GM06990 (cell line): ENCODE data around the gene SLX9.

Source experiments
- DNase-seq: peaks from one replicate; pipeline ENCODE4 v3.0.0-alpha.2; 2011; ENCODE audit not compliant: insufficient read length; ENCODE audit errors: extremely low read depth
- H3K27me3 ChIP-seq: replicated peaks from 2 replicates; pipeline ENCODE4 v1.6.0; 2011; ENCODE audit warnings: low read length; ENCODE audit not compliant: control insufficient read depth, insufficient read depth
- H3K36me3 ChIP-seq: 2 replicates; pipeline ENCODE4 v1.5.1; 2011; ENCODE audit warnings: low read length; ENCODE audit not compliant: control insufficient read depth, insufficient read depth
- H3K4me3 ChIP-seq: replicated peaks from 2 replicates; pipeline ENCODE4 v1.5.1; 2011; ENCODE audit warnings: low read depth, mild to moderate bottlenecking, control low read depth, low read length
- TF ChIP-seq, protein P1 (sequence below): IDR thresholded peaks from 2 replicates; pipeline ENCODE4 v1.5.1; 2011; ENCODE audit warnings: low read length, control low read depth, mild to moderate bottlenecking, inconsistent platforms; ENCODE audit not compliant: insufficient read depth, poor library complexity, severe bottlenecking

SLX9 gene

DNA sequence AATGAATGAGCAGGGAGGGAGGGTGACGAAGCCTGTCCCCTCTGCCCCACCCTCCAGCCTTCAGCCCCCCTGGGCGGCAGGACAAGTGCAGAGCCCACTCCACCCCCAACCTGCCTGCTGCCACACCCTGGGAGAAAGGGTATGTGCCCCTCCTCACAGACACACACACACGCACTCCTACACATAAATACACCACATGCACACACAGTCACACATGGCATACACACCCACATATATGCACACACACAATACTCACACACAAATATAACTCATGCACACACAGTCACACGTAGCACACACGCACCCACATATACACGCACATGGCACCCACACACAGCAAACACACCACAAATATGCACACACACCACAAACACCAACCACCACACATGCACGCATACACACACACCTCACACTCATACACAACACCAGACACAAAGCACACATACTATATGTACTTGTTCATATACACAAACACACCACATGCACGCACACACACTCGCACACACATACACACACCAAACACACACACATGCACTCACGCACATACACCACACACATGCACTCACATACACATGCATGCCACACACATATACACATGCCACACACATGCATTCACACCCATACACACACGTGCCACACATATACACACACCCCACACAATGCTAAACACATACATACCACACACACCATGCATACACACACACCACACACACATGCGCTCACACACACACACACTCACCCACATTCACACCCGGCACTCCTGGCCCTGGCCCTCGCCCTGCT lies 35.5 kb upstream of the SLX9 start:
- TF ChIP-seq, protein P1, sequence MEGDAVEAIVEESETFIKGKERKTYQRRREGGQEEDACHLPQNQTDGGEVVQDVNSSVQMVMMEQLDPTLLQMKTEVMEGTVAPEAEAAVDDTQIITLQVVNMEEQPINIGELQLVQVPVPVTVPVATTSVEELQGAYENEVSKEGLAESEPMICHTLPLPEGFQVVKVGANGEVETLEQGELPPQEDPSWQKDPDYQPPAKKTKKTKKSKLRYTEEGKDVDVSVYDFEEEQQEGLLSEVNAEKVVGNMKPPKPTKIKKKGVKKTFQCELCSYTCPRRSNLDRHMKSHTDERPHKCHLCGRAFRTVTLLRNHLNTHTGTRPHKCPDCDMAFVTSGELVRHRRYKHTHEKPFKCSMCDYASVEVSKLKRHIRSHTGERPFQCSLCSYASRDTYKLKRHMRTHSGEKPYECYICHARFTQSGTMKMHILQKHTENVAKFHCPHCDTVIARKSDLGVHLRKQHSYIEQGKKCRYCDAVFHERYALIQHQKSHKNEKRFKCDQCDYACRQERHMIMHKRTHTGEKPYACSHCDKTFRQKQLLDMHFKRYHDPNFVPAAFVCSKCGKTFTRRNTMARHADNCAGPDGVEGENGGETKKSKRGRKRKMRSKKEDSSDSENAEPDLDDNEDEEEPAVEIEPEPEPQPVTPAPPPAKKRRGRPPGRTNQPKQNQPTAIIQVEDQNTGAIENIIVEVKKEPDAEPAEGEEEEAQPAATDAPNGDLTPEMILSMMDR = no peak
- Histone ChIP-seq H3K4me3 (no peak overlapping the region), H3K36me3 (peaks cover 55% of the 10 kb centered on the region), H3K27me3 (no peaks in the 10 kb centered on the region)
- no peak for DNase-seq

DNA sequence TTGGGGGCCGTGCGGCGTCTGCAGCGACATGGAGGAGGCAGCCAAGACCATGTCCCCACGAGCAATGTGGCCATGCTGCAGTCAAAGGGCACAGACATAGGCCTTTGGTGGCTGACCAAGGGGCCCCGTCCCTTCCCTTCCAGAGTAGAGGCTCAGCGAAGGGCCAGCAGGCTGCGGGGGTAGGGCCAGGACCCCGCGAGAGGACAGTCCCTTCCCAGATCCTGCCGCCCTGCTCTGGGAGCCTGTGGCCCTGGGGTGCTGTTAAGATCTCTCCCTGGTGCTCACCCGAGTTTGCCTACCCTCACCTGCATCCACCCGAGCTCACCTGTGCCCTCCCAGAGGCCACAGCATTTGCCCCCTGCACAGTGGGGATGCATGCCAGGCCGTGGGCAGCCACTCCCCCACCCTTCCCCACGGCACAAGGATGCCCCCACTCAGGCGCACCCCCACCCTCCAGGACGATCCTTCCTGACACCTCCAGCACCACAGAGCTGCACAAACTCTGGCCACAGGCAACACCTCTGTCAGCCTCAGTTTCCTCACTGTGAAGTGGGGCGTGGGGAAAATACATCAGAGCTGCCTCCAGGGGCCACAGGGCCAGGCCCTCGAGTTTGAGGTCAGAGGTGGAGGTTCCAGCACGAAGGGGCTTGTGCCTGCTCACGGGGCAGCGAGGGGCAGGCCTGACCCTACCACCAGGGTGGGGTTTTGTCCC lies 34.7 kb upstream of the SLX9 start:
- Histone ChIP-seq H3K36me3 (peaks cover 54% of the 10 kb centered on the region), H3K4me3 (no peak overlapping the region), H3K27me3 (no peaks in the 10 kb centered on the region)
- TF ChIP-seq, protein P1 = no peak
- DNase-seq = no peak

DNA sequence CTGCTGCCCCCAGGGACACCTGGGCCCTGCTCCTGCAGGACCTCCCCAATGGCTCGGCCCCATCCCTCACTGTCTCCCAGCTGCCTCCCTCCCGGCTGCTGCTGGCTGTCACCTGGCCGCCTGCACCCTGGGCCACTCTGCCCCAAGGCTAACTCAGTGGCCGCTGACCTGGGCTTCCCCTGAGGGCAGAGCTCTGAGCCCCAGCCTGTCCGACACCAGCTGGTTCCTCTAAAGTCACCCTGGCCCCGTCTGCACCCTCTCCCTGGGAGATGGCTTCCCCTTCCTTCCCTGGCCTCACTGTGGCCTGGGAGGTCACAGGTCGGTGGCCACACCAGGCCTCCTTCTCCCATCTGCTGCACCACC lies 34.1 kb upstream of the SLX9 start:
- Histone ChIP-seq H3K4me3 (no peak overlapping the region), H3K36me3 (peaks cover 55% of the 10 kb centered on the region), H3K27me3 (no peaks in the 10 kb centered on the region)
- DNase-seq = no peak
- TF ChIP-seq, protein P1 = no peak

DNA sequence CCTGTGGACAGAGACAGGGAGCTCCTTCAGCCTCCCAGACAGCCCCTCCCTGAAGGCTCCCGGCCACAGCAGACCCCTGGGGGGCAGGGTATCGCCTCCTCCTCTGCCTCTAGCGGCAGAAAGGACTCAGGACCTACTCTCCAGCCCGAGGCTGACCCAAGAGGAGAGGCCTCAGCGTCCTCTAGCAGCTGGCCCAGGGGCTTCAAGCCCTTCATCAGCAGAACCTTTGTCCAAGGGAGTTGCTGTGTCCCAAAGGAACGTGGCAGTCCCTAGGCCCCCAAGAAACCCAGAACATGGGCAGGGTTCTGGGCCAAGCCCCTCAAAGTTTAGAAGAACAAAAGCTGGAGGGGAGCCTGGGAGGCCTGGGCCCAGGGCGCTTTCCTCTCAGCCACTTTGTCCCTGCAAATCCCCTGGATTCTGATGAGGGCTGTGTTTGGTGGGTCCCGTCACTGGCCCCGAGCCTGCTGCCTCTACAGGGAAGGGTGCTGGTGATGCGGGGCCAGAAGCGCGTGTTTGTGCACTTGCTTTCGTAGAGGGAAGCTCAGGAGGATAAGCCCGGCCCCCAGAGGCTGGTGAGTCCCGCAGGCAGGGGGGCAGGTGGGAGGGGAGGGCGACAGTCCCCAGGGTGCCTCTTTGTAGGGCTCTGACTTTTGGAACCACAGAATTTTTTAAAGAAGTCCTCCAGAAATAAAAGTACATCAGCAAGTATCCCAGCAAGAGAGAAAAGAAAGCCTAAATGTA lies 32.4 kb upstream of the SLX9 start:
- Histone ChIP-seq H3K27me3 (no peaks in the 10 kb centered on the region), H3K36me3 (peaks cover 39% of the 10 kb centered on the region), H3K4me3 (no peak overlapping the region)
- DNase-seq = no peak
- TF ChIP-seq, protein P1 = no peak

DNA sequence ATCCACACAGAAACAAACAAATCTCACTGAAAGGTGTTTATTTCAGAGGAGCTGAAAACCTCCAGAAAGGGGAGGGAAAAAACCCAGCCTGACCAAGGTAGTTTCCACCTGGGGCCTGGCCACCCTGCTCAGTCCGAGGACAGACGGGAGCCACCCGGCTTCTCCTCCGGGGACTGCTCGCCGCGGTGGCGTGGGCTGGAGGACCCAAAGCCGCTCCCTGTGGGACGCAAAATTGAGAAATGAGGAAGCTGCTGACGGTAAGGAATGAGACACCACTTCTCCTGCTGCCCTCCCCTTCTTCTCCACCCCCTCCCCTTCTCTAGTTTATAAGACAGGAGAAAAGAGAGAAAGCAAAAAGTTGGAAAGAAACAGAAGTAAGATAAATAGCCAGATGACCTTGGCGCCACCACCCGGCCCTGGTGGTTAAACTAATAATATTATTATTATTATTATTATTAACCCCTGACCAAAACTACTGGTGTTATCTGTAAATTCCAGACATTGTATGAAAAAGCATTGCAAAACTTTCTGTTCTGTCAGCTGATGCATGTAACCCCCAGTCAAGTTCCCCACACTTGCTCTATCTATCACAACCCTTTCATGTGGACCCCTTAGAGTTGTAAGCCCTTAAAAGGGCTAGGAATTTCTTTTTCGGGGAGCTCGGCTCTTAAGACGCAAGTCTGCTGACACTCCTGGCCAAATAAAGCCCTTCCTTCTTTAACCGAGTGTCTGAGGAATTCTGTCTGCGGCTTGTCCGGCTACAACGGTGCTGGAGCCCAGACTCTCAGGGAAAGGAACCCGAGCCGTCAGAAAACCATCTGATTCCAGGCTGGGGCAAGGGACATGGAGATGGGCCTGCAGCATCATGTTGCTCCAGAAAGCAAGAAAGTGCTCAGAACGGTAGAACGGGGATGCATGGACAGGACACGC lies 31.6 kb upstream of the SLX9 start:
- no peak for DNase-seq
- TF ChIP-seq, protein P1 = no peak
- Histone ChIP-seq H3K4me3 (no peak overlapping the region; the same call in 1 of the 2 replicates), H3K27me3 (no peaks in the 10 kb centered on the region), H3K36me3 (peaks cover 32% of the 10 kb centered on the region)
